Keratinocyte (primary cell): ENCODE data around the gene POLR2A. TPM values are rescaled to one million over a fixed set of nuclear protein-coding genes. Genes with fewer than 3 reads are reported as not detected.

ENCODE experiments used
- DNase-seq: peaks from one replicate; pipeline ENCODE4 v3.0.0-alpha.2; 2011; ENCODE audit warnings: low read depth, missing footprints, low spot score
- FAIRE-seq: peaks from 2 replicates; lab custom pipeline; 2011; peaks lifted over from hg19 to GRCh38; lab: Jason Lieb, UNC
- H2AFZ ChIP-seq: 2 replicates; pipeline ENCODE4 v1.6.0; 2012; ENCODE audit warnings: low read length, control low read depth, inconsistent platforms; ENCODE audit not compliant: control insufficient read depth
- H3K27ac ChIP-seq: 2 replicates; pipeline ENCODE4 v1.5.1; 2011; ENCODE audit warnings: low read length; ENCODE audit not compliant: control insufficient read depth, insufficient read depth
- H3K27me3 ChIP-seq: 3 replicates; pipeline ENCODE4 v1.6.0; 2011; ENCODE audit warnings: low read length; ENCODE audit not compliant: control insufficient read depth, insufficient read depth; ENCODE audit errors: extremely low read depth
- H3K36me3 ChIP-seq, 2 experiments: 2 replicates in 1 of 2; 3 replicates in 1 of 2; pipeline ENCODE4 v1.5.1; 2011; ENCODE audit warnings: low read length in 2 of 2, mild to moderate bottlenecking in 1 of 2; ENCODE audit not compliant: control insufficient read depth in 2 of 2, insufficient read depth in 2 of 2; ENCODE audit errors: extremely low read depth in 1 of 2
- H3K4me1 ChIP-seq: 3 replicates; pipeline ENCODE4 v1.5.1; 2011; ENCODE audit warnings: low read length; ENCODE audit not compliant: control insufficient read depth, insufficient read depth; ENCODE audit errors: extremely low read depth
- H3K4me2 ChIP-seq: 3 replicates; pipeline ENCODE4 v1.6.0; 2011; ENCODE audit warnings: low read depth, low read length; ENCODE audit not compliant: control insufficient read depth, insufficient read depth; ENCODE audit errors: extremely low read depth
- H3K4me3 ChIP-seq, 3 experiments: fragments of 200-600 bp in 1 of 3; sonication (generic) in 1 of 3; 2 replicates in 2 of 3; 3 replicates in 1 of 3; pipeline ENCODE4 v1.5.1; 2011 to 2016; ENCODE audit warnings: low read length in 3 of 3, mild to moderate bottlenecking in 3 of 3, control low read depth in 2 of 3, inconsistent platforms in 1 of 3, low read depth in 1 of 3, mixed read lengths in 1 of 3, mixed run types in 1 of 3, moderate library complexity in 1 of 3; ENCODE audit not compliant: control insufficient read depth in 2 of 3, insufficient read depth in 2 of 3; ENCODE audit errors: extremely low read depth in 1 of 3
- H3K79me2 ChIP-seq: 2 replicates; pipeline ENCODE4 v1.6.0; 2012; ENCODE audit warnings: low read length; ENCODE audit not compliant: control insufficient read depth, insufficient read depth
- H3K9ac ChIP-seq: 3 replicates; pipeline ENCODE4 v1.6.0; 2011; ENCODE audit warnings: low read length; ENCODE audit not compliant: control insufficient read depth, insufficient read depth; ENCODE audit errors: extremely low read depth
- H3K9me1 ChIP-seq: 3 replicates; pipeline ENCODE4 v1.6.0; 2011; ENCODE audit warnings: low read length; ENCODE audit not compliant: control insufficient read depth, insufficient read depth; ENCODE audit errors: extremely low read depth
- H3K9me3 ChIP-seq: 2 replicates; pipeline ENCODE4 v1.5.1; 2012; ENCODE audit warnings: low read depth, low read length; ENCODE audit not compliant: control insufficient read depth
- H4K20me1 ChIP-seq: 3 replicates; pipeline ENCODE4 v1.6.0; 2011; ENCODE audit warnings: low read length; ENCODE audit not compliant: control insufficient read depth, insufficient read depth; ENCODE audit errors: extremely low read depth
- EZH2 ChIP-seq: IDR thresholded peaks from one replicate; pipeline ENCODE4 v1.6.1; 2012; ENCODE audit warnings: inconsistent platforms, mild to moderate bottlenecking, low read length, moderate library complexity
- dilution Hi-C: fragments of 300-500 bp; cut with MboI; formaldehyde crosslinking; loops from one replicate; pipeline ENCODE4 v1.7.0; 2020; ENCODE audit warnings: low sequenced_read_pairs; ENCODE audit not compliant: extremely low pct_ligation_motif_present
- polyA plus RNA-seq, 5 experiments: library from polyadenylated mRNA; depleted of rRNA in 3 of 5; stranded (reverse) in 3 of 5; stranded (forward) in 1 of 5; unstranded in 1 of 5; fragments of >200 nt; gene quantifications; 1 replicate in 1 of 5; 2 replicates in 3 of 5; 3 replicates in 1 of 5; pipeline versions ENCODE4 v1.2.1 to v1.2.3, GENCODE V29; 2011 to 2012; ENCODE audit warnings: missing spikeins in 2 of 5, low read depth in 1 of 5, low replicate concordance in 1 of 5
- TF ChIP-seq, protein P1 (sequence below), 3 experiments: IDR thresholded peaks in 1 of 3; conservative IDR thresholded peaks in 1 of 3; optimal IDR thresholded peaks in 1 of 3; 2 replicates in 2 of 3; 3 replicates in 1 of 3; pipeline versions ENCODE3 to v1.5.1; 2011; ENCODE audit warnings: low read length in 3 of 3, mild to moderate bottlenecking in 3 of 3, moderate library complexity in 2 of 3, control low read depth in 1 of 3, inconsistent platforms in 1 of 3; ENCODE audit not compliant: insufficient read depth in 2 of 3; ENCODE audit errors: extremely low read depth in 1 of 3

Gene POLR2A
- polyA plus RNA-seq, 1 donor (not counting 4 experiments of a cell fraction or from before 2014, with no cell fraction given), result 17.5 TPM

DNA sequence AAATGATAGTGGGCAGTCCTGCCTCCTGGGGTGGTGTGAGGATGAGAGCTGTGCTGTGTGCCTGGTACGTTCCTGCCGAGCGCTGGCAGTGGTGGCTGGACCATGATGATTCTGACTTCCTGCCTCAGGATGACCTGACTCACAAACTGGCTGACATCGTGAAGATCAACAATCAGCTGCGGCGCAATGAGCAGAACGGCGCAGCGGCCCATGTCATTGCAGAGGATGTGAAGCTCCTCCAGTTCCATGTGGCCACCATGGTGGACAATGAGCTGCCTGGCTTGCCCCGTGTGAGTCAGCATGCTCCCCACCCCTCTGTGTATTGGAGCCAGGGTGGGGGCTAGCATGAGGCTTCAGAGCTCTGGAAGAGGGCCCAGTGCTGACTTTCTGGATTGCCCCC, 13.1 kb downstream of the POLR2A start:
- H3K27me3 ChIP-seq, result no peaks in the 10 kb centered on the region
- H3K9me1 ChIP-seq, result peaks cover 4% of the 10 kb centered on the region
- H3K36me3 ChIP-seq, result peaks cover 63 to 65% of the 10 kb centered on the region in 2 experiments
- H2AFZ ChIP-seq, result no peak overlapping the region
- H3K9me3 ChIP-seq, result no peaks in the 10 kb centered on the region
- dilution Hi-C loops, result no loop called here
- no peak overlapping the region for H3K4me2 ChIP-seq
- TF ChIP-seq, protein P1, sequence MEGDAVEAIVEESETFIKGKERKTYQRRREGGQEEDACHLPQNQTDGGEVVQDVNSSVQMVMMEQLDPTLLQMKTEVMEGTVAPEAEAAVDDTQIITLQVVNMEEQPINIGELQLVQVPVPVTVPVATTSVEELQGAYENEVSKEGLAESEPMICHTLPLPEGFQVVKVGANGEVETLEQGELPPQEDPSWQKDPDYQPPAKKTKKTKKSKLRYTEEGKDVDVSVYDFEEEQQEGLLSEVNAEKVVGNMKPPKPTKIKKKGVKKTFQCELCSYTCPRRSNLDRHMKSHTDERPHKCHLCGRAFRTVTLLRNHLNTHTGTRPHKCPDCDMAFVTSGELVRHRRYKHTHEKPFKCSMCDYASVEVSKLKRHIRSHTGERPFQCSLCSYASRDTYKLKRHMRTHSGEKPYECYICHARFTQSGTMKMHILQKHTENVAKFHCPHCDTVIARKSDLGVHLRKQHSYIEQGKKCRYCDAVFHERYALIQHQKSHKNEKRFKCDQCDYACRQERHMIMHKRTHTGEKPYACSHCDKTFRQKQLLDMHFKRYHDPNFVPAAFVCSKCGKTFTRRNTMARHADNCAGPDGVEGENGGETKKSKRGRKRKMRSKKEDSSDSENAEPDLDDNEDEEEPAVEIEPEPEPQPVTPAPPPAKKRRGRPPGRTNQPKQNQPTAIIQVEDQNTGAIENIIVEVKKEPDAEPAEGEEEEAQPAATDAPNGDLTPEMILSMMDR (optimal IDR thresholded peaks at IDR 0.05 in 1 of 3, IDR thresholded peaks at IDR 0.05 in 1 of 3, conservative IDR thresholded peaks at IDR 0.05 in 1 of 3; ENCODE audit: extremely low read depth in 1 of 3, insufficient read depth in 2 of 3, low read length in 3 of 3), result no peak
- TF ChIP-seq EZH2, result no peak
- H3K4me1 ChIP-seq, result no peaks in the 10 kb centered on the region
- DNase-seq (no peak), FAIRE-seq (no peak)
- H3K9ac ChIP-seq, result no peak overlapping the region
- no peak overlapping the region for H3K4me3 ChIP-seq
- peaks cover 23% of the 10 kb centered on the region for H4K20me1 ChIP-seq
- H3K79me2 ChIP-seq, result peaks cover 52% of the 10 kb centered on the region
- no peak overlapping the region for H3K27ac ChIP-seq

DNA sequence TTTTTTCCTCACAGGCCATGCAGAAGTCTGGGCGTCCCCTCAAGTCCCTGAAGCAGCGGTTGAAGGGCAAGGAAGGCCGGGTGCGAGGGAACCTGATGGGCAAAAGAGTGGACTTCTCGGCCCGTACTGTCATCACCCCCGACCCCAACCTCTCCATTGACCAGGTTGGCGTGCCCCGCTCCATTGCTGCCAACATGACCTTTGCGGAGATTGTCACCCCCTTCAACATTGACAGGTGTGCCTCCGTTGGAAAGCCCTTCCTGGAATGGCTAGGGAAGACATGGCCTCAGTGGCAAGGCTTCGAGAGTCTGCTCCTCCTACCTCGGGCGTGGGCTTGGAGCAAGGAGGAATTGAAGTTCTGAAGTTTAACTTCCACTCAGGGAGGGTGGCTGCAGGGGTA, 13.5 kb downstream of the POLR2A start:
- TF ChIP-seq, protein P1 (optimal IDR thresholded peaks at IDR 0.05 in 1 of 3, IDR thresholded peaks at IDR 0.05 in 1 of 3, conservative IDR thresholded peaks at IDR 0.05 in 1 of 3; ENCODE audit: extremely low read depth in 1 of 3, insufficient read depth in 2 of 3, low read length in 3 of 3), result no peak
- TF ChIP-seq EZH2, result no peak
- peaks cover 67 to 69% of the 10 kb centered on the region in 2 experiments for H3K36me3 ChIP-seq
- no peak overlapping the region for H3K4me2 ChIP-seq
- peaks cover 22% of the 10 kb centered on the region for H4K20me1 ChIP-seq
- no peak overlapping the region for H3K4me3 ChIP-seq
- DNase-seq (no peak), FAIRE-seq (no peak)
- no peaks in the 10 kb centered on the region for H3K4me1 ChIP-seq
- no peak overlapping the region for H3K9ac ChIP-seq
- H3K27ac ChIP-seq, result no peak overlapping the region
- peaks cover 48% of the 10 kb centered on the region for H3K79me2 ChIP-seq
- no peak overlapping the region for H2AFZ ChIP-seq
- peaks cover 4% of the 10 kb centered on the region for H3K9me1 ChIP-seq
- dilution Hi-C loops, result no loop called here
- H3K9me3 ChIP-seq, result no peaks in the 10 kb centered on the region
- H3K27me3 ChIP-seq, result no peaks in the 10 kb centered on the region
